Smooth muscle cell (in vitro differentiated cells): Measurements from ENCODE around the gene PRL. TPM values are rescaled to one million over a fixed set of nuclear protein-coding genes. Genes with fewer than 3 reads are reported as not detected.

Experiments
- DNase-seq: peaks from one replicate; lab custom pipeline; 2025; ENCODE audit not compliant: unreplicated experiment; lab: John Stamatoyannopoulos, UW
- H2AFZ ChIP-seq: fragments of 200-600 bp; sonication (generic); 2 replicates; pipeline ENCODE4 v1.6.0; 2016; ENCODE audit warnings: antibody characterized with exemption, low read depth, mild to moderate bottlenecking
- H3F3A ChIP-seq: fragments of 200-600 bp; sonication (generic); 2 replicates; pipeline ENCODE4 v1.6.0; 2017; ENCODE audit warnings: antibody characterized with exemption, low read depth
- H3K27ac ChIP-seq: fragments of 200-600 bp; sonication (generic); 2 replicates; pipeline ENCODE4 v1.5.1; 2016; ENCODE audit warnings: low read depth, mild to moderate bottlenecking
- H3K27me3 ChIP-seq: fragments of 200-600 bp; sonication (generic); 2 replicates; pipeline ENCODE4 v1.6.1; 2016; ENCODE audit warnings: low read depth, mild to moderate bottlenecking
- H3K36me3 ChIP-seq: fragments of 200-600 bp; sonication (generic); 2 replicates; pipeline ENCODE4 v1.5.1; 2016; ENCODE audit warnings: low read depth
- H3K4me1 ChIP-seq: fragments of 200-600 bp; sonication (generic); 2 replicates; pipeline ENCODE4 v1.5.1; 2016; ENCODE audit warnings: low read depth
- H3K4me2 ChIP-seq: fragments of 200-600 bp; sonication (generic); 2 replicates; pipeline ENCODE4 v1.6.0; 2016; ENCODE audit warnings: mild to moderate bottlenecking
- H3K4me3 ChIP-seq: fragments of 200-600 bp; sonication (generic); 2 replicates; pipeline ENCODE4 v1.5.1; 2016; ENCODE audit warnings: mild to moderate bottlenecking
- H3K79me2 ChIP-seq: fragments of 200-600 bp; sonication (generic); 2 replicates; pipeline ENCODE4 v1.6.0; 2016; ENCODE audit warnings: low read depth, mild to moderate bottlenecking
- H3K9ac ChIP-seq: fragments of 200-600 bp; sonication (generic); 2 replicates; pipeline ENCODE4 v1.6.0; 2016; ENCODE audit warnings: low read depth
- H3K9me3 ChIP-seq: fragments of 200-600 bp; sonication (generic); replicated peaks from 2 replicates; pipeline ENCODE4 v1.5.1; 2016; ENCODE audit warnings: low read depth
- H4K20me1 ChIP-seq: fragments of 200-600 bp; sonication (generic); 2 replicates; pipeline ENCODE4 v1.6.0; 2016; ENCODE audit warnings: low read depth
- WGBS: methylation state at CpG from one replicate; pipeline ENCODE4 v1.1.7; 2016; ENCODE audit warnings: low lambda C conversion rate; 5-methylcytosine and 5-hydroxymethylcytosine counted together
- polyA plus RNA-seq: library from polyadenylated mRNA; unstranded; fragments of >200 nt; fragmentation: Nextera tagmentation; extraction: Ambion mirVana; gene quantifications from 2 replicates; pipeline ENCODE4 v1.2.1, GENCODE V29; 2016
- total RNA-seq: library from RNA; depleted of rRNA; stranded (reverse); fragments of >200 nt; gene quantifications from 2 replicates; pipeline ENCODE4 v1.2.3, GENCODE V29; 2014
- TF ChIP-seq, protein P1 (sequence below): fragments of 200-600 bp; sonication (generic); IDR thresholded peaks from 2 replicates; pipeline ENCODE4 v1.5.1; 2017; ENCODE audit warnings: borderline replicate concordance, mild to moderate bottlenecking, antibody characterized with exemption; ENCODE audit not compliant: insufficient read depth, poor library complexity, severe bottlenecking

Gene PRL
- total and polyA plus RNA-seq, 2 experiments from 2014 or later: 0.26 TPM; not detected in 1

DNA sequence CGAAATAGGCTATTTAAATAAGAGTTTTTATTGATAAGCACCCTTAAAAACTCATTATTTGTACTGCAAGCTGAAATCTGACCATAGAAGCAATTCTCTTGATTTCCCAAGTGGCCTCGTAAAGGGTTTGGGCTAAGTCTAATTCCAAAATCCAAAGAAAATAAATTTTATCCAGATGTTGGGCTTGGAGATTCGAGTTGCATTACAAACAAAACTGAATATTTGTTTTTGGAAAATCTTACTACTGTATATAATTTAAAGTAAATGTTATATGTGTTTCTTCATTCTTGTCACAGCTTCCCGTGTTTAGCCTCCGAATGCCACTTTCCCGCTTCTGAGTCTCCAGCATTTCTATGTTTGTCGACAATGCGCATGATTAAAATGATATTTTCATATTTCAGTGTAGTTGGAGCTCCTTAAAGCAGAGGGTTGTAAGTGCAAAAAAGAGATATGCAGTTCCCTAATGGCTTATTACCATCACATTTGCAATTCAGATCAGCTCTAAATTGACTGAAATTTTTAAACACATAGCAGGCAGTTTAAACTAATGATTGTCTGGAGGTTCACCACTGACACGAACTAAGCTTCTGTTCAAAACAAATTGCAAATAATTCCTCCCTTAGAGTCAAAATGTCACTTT, 47.0 kb downstream of the PRL start:
- TF ChIP-seq, protein P1, sequence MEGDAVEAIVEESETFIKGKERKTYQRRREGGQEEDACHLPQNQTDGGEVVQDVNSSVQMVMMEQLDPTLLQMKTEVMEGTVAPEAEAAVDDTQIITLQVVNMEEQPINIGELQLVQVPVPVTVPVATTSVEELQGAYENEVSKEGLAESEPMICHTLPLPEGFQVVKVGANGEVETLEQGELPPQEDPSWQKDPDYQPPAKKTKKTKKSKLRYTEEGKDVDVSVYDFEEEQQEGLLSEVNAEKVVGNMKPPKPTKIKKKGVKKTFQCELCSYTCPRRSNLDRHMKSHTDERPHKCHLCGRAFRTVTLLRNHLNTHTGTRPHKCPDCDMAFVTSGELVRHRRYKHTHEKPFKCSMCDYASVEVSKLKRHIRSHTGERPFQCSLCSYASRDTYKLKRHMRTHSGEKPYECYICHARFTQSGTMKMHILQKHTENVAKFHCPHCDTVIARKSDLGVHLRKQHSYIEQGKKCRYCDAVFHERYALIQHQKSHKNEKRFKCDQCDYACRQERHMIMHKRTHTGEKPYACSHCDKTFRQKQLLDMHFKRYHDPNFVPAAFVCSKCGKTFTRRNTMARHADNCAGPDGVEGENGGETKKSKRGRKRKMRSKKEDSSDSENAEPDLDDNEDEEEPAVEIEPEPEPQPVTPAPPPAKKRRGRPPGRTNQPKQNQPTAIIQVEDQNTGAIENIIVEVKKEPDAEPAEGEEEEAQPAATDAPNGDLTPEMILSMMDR: no peak
- Histone ChIP-seq H3K27ac (peak overlapping the region; percentile 90), H3K4me3 (no peak overlapping the region), H3K4me2 (peak overlapping the region; percentile 70), H2AFZ (no peak overlapping the region), H3K9ac (no peak overlapping the region), H3K4me1 (peaks cover 46% of the 10 kb centered on the region), H3K27me3 (no peaks in the 10 kb centered on the region), H4K20me1 (no peaks in the 10 kb centered on the region), H3F3A (peaks cover 4% of the 10 kb centered on the region), H3K79me2 (no peaks in the 10 kb centered on the region), H3K36me3 (no peaks in the 10 kb centered on the region), H3K9me3 (no peaks in the 10 kb centered on the region)
- WGBS: 89% methylated on average over 9 of the region's 9 CpGs
- no peak for DNase-seq

DNA sequence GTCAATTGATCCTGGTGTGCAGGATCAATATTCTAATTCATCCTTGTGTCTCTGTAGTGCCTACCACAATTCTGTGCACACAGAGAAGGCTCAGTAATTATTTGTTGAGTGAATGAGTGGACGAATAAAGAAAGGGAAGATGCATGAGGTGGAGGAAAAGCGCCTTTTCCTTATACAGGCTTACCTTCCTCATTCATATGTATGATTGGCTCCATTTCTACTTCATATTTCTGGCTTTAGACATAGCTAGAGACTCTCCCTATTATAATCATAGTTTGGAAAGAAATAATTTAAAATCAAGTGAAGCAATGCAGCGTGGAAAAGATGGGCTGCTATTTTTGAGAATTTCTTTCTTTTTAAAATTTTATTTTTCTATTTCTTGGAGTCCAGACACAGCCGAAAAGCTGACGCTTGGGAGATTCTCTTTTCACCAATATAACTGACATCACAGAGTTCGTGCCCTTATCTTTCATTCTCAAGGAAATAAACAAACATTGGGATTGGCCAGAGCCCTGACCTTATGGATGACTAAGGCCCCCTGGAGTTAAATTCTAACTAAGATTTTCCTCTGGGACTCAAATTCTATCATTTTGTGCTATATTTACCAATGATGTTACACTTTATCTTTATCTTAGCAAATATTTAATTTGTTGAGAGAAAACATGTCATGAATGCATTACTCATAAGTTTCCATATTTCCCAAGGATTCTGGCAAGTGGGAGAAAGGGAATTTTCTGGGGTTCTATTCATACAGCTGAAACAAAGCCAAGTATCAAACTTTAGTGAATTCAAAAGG, 48.1 kb downstream of the PRL start:
- Histone ChIP-seq H3K4me3 (peak overlapping the region; percentile 7), H2AFZ (no peak overlapping the region), H3K27ac (peak overlapping the region; percentile 90), H4K20me1 (no peaks in the 10 kb centered on the region), H3K4me2 (peak overlapping the region; percentile 70), H3K79me2 (no peaks in the 10 kb centered on the region), H3K9me3 (no peaks in the 10 kb centered on the region), H3K9ac (peak overlapping the region; percentile 67), H3K4me1 (peaks cover 39% of the 10 kb centered on the region), H3F3A (peaks cover 4% of the 10 kb centered on the region), H3K36me3 (no peaks in the 10 kb centered on the region), H3K27me3 (no peaks in the 10 kb centered on the region)
- WGBS: 61% methylated on average over 6 of the region's 6 CpGs
- TF ChIP-seq, protein P1: no peak
- no peak for DNase-seq

DNA sequence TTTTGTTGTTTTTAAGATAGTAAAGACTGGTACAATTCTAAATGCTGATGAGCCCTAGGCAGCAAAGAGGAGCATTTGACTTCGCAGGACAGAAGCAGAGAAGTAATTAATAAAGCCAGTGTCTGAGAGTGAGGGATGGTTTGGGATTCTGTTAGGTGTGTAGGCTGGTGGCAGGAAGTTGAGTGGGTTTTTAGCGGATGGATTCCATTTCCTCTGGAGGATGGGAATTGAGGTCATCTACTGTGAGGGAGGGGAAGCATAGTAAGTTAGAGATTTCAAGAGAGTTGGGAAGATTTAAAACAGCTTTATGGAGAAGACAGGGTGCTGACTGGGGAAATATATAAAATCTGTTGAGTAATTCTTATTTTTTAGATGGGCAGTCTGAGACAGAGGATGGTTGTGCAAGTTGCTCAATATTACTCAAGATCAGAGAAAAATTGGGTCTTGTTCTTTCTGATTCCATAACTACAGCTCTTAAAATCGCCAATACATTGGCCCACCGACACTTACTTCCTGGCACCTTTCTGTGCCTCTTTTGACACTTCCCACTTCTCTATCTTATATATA, 48.8 kb downstream of the PRL start:
- no peaks in the 10 kb centered on the region for H3K9me3 ChIP-seq
- H3K27me3 ChIP-seq: no peaks in the 10 kb centered on the region
- H4K20me1 ChIP-seq: no peaks in the 10 kb centered on the region
- peaks cover 39% of the 10 kb centered on the region for H3K4me1 ChIP-seq
- H3K4me3 ChIP-seq: no peak overlapping the region
- peak overlapping the region; percentile 67 for H3K9ac ChIP-seq
- no peak for DNase-seq
- WGBS: 59% methylated on average over 4 of the region's 4 CpGs
- TF ChIP-seq, protein P1: no peak
- H3K4me2 ChIP-seq: peak overlapping the region; percentile 70
- H3K27ac ChIP-seq: peak overlapping the region; percentile 90
- peaks cover 4% of the 10 kb centered on the region for H3F3A ChIP-seq
- H3K36me3 ChIP-seq: no peaks in the 10 kb centered on the region
- H2AFZ ChIP-seq: peak overlapping the region; percentile 61
- H3K79me2 ChIP-seq: no peaks in the 10 kb centered on the region
